GM21381 (cell line): ENCODE measurements around the gene CDX2.

Source experiments
- ATAC-seq: cut with Tn5 transposase; IDR thresholded peaks from one replicate; pipeline ENCODE4 v1.9.1; 2021; ENCODE audit warnings: mild to moderate bottlenecking, moderate library complexity; ENCODE audit not compliant: unreplicated experiment

Gene CDX2

DNA sequence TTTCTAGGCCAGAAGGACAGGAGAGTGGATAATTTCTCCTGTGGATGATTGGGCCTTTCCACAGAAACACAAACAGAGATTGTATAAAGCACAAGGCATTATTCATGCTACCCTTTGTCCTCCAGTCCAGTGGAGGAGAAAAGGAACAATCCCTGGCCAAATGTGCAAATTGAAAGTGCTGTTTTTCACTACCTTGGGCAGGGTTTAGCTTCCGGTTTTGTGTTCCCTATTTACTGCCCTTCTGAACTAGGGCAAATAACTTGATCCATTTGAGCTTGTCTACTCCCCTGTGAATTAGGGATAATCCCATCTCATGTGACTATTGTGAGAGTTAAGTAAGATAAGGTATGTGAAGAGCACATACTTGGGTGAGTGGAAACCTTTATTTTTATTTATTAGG lies 36.0 kb downstream of the CDX2 start:
- no peak for ATAC-seq

DNA sequence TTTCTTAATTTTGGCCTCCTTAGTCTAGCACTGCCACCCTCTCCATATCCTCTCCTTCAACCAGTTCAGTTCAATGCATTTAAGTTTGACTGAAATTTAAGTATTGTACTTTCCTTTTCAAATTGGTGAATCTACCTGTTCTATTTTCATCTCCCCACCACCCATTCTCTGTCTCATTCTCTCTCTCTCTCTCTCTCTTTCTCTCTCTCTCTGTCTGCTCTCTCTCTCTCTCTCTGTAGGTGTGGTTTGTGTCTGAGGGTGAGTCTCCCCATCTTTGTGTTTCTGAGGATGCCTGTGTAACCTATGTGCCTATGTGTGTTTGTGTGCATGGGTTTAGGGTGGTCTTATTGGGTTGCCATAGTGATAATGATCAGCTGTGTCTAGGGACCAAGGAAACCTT lies 39.2 kb downstream of the CDX2 start:
- no peak for ATAC-seq

- ATAC-seq, result no peak
These were observed 40.0 kb downstream of the CDX2 start for GRCh38 chr13:27928805-27929753.

- ATAC-seq, result no peak
These were observed 40.7 kb downstream of the CDX2 start for GRCh38 chr13:27928353-27928804.

- no peak for ATAC-seq
These were observed 41.4 kb downstream of the CDX2 start for GRCh38 chr13:27927444-27928352.

DNA sequence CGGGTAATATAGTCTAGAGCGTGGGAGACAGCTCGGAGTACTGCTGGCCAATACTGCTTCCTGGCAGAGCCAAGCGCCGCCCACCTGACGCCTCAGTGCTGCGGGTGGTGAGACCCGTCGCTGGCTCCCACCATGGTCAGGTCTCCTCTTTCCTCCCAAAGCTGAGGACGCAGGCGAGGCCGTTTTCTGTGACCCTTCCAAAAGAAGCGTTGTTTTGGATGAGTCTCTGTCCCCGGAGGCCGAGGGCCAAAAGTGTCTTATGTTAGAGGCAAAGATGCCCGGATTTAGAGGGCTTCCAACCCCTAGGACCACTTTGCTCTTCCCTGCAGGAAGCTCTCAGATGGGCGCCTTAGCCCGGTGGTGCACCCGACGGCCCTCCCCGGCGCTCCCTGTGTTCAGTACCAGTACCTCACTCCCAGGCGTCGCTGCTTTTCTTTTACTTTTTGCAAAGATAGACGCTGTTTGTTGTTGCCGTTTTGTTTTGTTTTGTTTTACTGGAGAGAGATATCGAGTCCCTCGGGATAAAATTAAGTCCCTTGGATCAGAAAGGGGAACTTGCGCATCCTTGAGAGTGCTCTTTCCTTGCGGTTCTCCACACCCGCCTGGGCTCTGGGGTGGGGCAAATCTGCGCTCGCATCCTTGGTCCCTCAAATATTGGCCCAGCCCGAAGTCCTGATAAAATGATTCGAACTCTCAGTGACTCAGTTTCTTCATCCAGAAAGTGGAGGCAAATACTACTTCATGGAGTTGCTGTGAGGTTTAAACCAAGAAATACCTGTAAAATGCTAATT lies 42.3 kb downstream of the CDX2 start:
- ATAC-seq, result no peak

DNA sequence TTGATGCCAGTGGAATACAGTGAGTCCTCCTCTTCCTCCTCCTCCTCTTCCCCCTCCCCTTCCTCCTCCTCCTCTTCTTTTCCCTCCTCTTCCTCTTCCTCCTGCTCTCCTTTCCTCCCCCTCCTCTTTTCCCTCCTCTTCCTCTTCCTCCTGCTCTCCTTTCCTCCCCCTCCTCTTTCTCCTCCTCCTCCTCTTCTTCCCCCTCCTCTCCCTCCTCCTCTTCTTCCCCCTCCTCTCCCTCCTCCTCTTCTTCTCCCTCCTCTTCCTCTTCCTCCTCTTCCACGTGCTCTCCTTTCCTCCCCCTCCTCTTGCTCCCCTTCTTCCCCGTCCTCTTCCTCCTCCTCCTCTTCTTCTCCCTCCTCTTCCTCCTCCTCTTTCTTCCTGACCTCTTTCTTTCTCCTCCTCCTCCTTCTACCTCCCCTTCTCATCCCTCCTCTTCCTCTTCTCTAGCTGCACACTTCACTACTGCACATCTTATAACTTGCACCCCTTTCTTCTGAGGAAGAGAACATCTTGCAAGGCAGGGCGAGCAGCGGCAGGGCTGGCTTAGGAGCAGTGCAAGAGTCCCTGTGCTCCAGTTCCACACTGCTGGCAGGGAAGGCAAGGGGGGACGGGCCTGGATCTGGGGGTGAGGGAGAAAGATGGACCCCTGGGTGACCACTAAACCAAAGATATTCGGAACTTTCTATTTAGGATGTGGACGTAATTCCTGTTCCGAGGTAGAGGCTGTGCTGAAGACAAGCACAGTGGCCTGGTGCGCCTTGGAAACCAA lies 43.7 kb downstream of the CDX2 start:
- ATAC-seq, result no peak

DNA sequence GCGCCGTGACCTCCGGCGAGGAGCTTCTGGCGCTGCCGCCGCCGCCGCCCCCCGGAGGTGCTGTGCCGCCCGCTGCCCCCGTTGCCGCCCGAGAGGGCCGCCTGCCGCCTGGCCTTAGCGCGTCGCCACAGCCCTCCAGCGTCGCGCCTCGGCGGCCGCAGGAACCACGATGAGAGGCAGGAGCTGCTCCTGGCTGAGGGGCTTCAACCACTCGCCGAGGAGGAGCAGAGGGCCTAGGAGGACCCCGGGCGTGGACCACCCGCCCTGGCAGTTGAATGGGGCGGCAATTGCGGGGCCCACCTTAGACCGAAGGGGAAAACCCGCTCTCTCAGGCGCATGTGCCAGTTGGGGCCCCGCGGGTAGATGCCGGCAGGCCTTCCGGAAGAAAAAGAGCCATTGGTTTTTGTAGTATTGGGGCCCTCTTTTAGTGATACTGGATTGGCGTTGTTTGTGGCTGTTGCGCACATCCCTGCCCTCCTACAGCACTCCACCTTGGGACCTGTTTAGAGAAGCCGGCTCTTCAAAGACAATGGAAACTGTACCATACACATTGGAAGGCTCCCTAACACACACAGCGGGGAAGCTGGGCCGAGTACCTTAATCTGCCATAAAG lies 44.5 kb downstream of the CDX2 start:
- ATAC-seq, result no peak

DNA sequence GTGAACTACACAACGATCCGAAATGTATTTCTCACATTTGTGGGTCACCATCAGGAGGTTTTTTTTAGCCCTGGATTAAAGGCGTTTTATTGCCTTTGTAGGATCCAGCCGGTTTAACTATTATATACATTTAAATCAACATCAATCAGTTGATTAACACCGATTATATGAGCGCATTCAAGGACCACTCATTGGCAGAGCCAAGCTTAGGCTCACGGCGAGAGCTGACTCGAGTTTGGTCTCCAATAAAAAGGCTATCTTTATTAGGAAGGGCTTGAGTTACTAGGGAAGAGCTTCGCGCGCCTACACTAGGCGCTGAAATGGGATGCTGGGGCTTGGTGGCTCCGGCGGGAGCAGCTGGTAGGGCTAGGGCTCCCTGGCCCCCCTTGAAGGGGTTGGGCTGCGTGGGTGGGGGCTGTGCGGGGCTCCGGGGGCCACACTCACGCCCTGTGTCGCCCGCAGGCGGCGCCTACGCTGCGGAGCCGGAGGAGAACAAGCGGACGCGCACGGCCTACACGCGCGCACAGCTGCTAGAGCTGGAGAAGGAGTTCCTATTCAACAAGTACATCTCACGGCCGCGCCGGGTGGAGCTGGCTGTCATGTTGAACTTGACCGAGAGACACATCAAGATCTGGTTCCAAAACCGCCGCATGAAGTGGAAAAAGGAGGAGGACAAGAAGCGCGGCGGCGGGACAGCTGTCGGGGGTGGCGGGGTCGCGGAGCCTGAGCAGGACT lies 45.2 kb downstream of the CDX2 start:
- no peak for ATAC-seq

DNA sequence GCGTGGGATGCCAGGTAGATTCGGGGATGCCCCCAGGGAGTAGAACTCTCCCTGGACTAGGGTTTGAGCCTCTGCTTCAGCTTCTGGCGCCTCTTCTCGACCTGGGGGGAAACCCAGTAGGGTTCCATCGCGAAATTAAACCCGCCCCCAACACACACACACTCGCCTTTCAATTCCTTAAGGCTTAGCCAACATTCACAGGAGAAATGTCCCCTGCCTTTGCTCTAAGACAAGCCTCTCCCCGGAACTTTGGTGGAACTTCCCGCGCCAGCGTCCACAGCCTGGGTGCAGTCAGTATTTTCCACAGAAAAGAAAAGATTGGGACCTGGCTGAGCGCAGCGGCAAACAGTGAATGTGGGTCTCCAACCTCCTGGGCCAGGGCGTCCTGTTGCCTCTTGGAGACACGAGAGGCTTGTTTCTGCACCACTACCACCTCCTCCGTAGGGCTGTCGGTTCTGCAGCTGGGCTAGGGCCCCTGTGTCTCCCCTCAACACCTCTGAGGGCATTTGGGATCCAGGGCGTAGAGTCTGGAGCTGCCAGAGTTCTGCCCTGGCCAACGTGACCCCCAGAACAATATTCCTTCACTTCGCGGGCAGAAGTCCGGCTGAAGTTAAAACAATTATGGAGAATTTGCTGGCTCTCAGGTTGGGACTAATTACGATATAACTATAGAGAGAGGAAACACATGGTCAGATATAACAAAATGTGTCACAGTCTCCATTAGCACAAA lies 46.1 kb downstream of the CDX2 start:
- ATAC-seq, result no peak

GRCh38 chr13:27921961-27922882 lies 46.9 kb downstream of the CDX2 start:
- ATAC-seq, result no peak

GRCh38 chr13:27921421-27921960 lies 47.6 kb downstream of the CDX2 start:
- no peak for ATAC-seq

- ATAC-seq, result no peak
These were observed 48.3 kb downstream of the CDX2 start for GRCh38 chr13:27920677-27921420.

DNA sequence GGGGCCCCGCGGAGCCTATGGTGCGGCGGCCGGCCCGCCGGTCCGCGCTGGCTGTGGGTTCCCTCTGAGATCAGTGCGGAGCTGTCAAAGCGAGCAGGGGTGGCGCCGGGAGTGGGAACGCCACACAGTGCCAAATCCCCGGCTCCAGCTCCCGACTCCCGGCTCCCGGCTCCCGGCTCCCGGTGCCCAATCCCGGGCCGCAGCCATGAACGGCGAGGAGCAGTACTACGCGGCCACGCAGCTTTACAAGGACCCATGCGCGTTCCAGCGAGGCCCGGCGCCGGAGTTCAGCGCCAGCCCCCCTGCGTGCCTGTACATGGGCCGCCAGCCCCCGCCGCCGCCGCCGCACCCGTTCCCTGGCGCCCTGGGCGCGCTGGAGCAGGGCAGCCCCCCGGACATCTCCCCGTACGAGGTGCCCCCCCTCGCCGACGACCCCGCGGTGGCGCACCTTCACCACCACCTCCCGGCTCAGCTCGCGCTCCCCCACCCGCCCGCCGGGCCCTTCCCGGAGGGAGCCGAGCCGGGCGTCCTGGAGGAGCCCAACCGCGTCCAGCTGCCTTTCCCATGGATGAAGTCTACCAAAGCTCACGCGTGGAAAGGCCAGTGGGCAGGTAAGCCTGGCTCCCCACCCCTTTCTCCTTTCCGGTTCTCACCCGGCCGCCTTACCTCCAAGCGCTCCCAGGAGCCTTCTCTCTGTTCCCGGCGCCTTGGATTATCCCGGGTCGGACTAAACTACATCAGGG lies 49.0 kb downstream of the CDX2 start, which contains the start of gene PDX1:
PDX1 (plus strand) TSS at position 67 of the 743 bp plus-strand sequence; CDS start at position 206, 139 bp downstream.
- no peak for ATAC-seq

GRCh38 chr13:27919659-27919933 lies 49.5 kb downstream of the CDX2 start:
- no peak for ATAC-seq
